Astrocyte of the cerebellum (primary cell): ENCODE measurements around the gene ADAMTS19.
A peak's percentile ranks its signal among the peaks of the same experiment; 100 is the strongest.

Experiments used
- DNase-seq: peaks from one replicate; pipeline ENCODE4 v3.0.0-alpha.2; 2011; ENCODE audit warnings: low read depth
- H3K4me3 ChIP-seq: 2 replicates; pipeline ENCODE4 v1.5.1; 2011; ENCODE audit warnings: mild to moderate bottlenecking, low read depth, low read length, moderate library complexity
- CTCF ChIP-seq: IDR thresholded peaks from 2 replicates; pipeline ENCODE4 v1.5.1; 2012; ENCODE audit warnings: low read length, low read depth, moderate library complexity, mild to moderate bottlenecking; ENCODE audit errors: missing control alignments
- in situ Hi-C: cut with HindIII; loops from 2 replicates; pipeline ENCODE4 v1.10.0; 2017; ENCODE audit warnings: low sequenced_read_pairs

Gene ADAMTS19

DNA sequence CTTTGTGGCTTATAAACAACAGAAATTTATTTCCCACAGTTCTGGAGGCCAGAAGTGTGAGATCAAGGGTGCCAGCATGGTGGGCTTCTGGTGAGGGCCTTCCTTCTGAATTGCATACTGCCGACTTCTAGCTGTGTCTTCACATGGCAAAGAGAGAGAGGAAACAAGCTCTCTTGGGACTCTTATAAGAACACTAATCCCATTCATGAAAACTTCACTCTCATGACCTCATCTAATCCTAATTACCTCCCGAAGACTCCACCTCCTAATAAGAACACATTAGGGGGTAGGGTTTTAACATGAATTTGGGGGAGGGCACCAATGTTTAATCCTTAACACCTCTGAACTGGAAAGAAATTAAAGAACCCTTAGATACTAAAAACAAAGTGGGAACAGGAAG is 211.9 kb downstream of the ADAMTS19 start:
- no peak for TF ChIP-seq CTCF
- H3K4me3 ChIP-seq = no peak overlapping the region
- in situ Hi-C loops = no loop called here
- DNase-seq = no peak

DNA sequence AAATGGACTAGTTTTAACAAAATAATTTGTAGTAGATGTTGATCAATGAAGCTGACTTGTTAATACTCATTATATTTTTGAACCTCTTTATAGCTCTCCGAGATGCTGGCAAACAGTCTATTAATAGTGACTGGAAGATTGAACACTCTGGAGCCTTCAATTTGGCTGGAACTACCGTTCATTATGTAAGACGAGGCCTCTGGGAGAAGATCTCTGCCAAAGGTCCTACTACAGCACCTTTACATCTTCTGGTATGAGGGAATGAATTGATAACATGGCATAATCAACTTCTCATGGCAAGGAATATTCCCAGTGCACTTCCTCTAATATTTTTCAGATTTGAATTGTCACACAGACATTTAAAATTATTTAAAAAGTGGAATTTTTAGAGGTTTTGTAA is 219.6 kb downstream of the ADAMTS19 start:
- TF ChIP-seq CTCF = no peak
- no peak for DNase-seq
- in situ Hi-C loops = no loop called here
- H3K4me3 ChIP-seq = no peak overlapping the region

- no peak for TF ChIP-seq CTCF
- no peak for DNase-seq
- H3K4me3 ChIP-seq = no peak overlapping the region
- in situ Hi-C loops = no loop called here
These were observed 227.8 kb downstream of the ADAMTS19 start for GRCh38 chr5:129687941-129688340.

DNA sequence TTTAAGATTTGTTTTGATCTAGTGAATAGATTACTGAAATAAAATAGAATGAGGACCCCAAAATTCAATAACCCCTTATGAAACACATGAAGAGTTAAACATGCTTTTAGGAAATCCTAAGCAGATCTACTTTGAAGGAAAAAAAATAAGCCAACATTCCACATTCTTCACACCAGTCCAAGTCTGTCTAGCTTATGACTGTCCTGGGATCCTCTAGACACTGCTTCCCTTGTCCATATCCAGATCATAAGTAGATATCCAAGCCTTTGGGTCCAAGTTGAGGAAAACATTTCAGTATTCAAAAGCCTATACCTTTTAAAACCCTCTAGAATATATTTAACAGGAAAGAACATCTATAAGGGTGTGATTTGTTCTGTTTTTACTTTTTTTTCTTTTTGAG is 228.9 kb downstream of the ADAMTS19 start:
- H3K4me3 ChIP-seq = no peak overlapping the region
- no peak for TF ChIP-seq CTCF
- no peak for DNase-seq
- in situ Hi-C loops = no loop called here

- in situ Hi-C loops = no loop called here
- TF ChIP-seq CTCF = no peak
- no peak overlapping the region for H3K4me3 ChIP-seq
- no peak for DNase-seq
These were observed 231.1 kb downstream of the ADAMTS19 start for GRCh38 chr5:129691220-129691619.

DNA sequence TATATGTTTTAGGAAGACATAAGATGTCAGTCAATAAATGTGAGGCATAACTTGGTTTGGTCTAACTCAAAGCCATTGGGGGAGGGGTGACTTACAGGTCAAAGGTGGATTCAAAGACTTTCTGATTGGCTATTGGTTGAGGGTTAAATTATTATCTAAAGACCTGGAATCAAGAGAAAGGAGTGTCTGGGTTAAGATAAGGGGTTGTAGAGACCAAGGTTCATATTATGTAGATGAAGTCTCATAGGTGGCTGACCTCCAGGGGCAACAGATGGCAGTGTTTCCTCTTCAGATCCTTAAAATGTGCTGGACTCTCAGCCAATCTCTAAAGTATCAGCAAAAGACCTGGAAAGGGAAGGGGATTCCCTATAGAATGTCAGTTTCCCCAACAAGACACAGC is 236.5 kb downstream of the ADAMTS19 start:
- no peak for TF ChIP-seq CTCF
- in situ Hi-C loops = no loop called here
- DNase-seq = no peak

GRCh38 chr5:129698661-129699060 is 238.6 kb downstream of the ADAMTS19 start:
- TF ChIP-seq CTCF = peak; percentile 39

More for the DNA sequence above, 236.5 kb downstream of the ADAMTS19 start:
- no peak overlapping the region for H3K4me3 ChIP-seq

More at GRCh38 chr5:129698661-129699060, 238.6 kb downstream of the ADAMTS19 start:
- H3K4me3 ChIP-seq = no peak overlapping the region
- DNase-seq = no peak
- in situ Hi-C loops = no loop called here
